C1 segment of cervical spinal cord (tissue), 14 donors: ENCODE data around the gene HOXA3.

Source experiments
- DNase-seq, 14 donors: peaks; one replicate each; lab custom pipeline; 2025; lab: John Stamatoyannopoulos, UW

Gene HOXA3

DNA sequence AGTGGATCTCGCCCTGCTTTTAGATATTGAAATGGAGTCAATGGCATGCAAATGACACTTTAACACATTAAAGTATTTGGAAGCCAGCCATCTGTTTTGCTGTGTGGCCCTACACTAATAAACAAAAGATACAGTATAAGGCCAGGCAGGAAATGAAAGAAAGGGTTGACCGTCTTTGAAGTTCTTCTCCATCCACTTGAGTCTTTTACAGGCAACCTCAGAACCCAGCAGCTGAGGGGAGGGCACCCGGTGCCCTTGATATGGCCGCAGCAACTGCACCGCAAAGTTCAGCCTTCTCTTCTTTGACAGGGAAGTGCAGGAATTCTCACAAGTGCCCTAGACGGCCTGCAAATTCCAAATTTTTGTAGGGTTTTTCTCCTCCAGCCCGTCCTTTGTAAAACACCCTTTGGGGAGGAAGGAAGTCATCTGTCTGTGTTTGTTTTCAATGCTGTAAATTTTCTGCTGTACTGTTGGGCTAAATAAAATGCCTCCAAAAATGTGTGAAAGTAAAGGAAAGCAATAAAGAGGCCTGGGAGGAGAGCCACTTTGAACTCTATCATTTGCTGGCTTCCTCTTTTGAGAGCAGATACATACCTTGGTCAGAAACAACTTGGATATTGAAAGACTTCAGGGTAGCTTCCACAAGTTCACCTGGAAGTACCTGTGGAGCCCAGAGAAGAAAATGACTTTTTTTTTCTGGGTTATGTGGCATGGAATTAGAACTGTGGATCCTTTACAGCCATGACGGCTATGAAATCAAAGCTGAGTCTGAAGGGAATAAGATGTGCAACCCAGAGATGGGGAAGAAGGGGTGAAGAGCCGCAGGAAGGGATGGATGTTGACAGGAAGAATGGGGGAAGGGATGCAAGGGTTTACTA, 60.2 kb downstream of the HOXA3 start:
- no peak for DNase-seq

DNA sequence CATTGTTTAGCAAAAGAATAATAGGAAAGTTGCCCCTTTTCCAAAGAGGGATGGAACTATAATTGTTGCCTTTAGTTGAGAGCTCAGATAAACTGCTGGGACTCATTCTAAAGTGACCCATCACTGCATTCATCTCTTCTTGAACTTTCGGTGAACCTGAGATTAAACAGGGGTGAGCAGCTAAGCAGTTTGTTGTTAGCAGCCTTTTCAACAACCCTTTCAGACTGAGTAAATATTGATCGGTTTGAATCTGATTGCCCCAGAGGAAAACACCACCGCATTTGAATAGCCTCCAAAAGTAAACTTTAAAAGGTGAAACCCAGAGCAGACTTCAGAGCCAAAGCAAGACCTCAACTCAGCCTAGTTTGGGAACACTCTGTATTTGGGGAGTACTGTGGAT, 61.3 kb downstream of the HOXA3 start:
- no peak for DNase-seq

GRCh38 chr7:27088002-27088922, 64.1 kb downstream of the HOXA3 start:
- no peak for DNase-seq

GRCh38 chr7:27083646-27084045, 68.7 kb downstream of the HOXA3 start:
- no peak for DNase-seq

DNA sequence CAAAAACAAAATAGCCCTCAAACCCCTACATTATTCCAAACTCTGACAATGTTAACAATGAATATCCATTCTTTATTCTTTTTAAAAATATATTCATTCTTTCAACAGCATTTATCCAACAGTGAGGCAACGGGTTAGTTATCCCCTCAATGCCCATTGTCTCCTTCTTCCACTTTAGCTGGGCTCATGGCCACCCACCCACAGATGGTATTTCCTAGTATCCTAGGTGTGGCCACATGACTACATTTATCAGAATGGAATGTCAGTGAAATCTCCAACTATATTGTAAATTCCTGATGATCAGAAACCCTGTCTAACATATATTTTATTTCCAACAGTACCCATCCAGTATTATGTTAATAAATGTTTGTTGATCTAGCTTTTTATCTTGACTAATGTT, 70.2 kb downstream of the HOXA3 start:
- no peak for DNase-seq

DNA sequence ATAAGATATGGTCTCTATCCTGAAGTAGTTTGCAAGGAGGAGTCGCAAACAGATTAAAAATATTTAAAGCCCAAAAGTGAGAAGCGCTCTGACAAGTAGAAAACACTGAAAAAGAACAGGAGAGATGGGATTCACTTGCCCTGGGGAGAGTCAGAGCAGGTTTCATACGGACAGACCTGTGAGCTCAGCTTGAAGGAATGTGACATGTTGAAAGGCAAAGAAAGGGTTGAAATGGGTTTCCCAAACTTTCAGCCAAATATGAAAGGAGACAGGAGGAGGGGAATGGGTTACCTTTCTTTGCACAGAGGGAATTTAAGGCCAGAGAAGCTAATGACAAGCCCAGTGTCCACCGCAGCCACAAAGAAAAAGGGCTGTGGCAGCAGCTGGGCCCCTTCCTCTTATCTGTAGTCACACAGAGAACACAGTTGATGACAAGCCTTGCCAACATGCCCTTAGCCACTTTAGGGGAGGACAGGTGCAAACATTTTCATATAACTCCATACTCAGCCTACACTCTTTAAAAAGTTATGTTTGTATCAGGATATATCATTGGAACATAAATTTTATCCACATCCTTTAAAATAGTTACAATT, 71.4 kb downstream of the HOXA3 start:
- no peak for DNase-seq

GRCh38 chr7:27079234-27079975, 73.0 kb downstream of the HOXA3 start:
- no peak for DNase-seq

GRCh38 chr7:27078616-27079233, 73.7 kb downstream of the HOXA3 start:
- no peak for DNase-seq

DNA sequence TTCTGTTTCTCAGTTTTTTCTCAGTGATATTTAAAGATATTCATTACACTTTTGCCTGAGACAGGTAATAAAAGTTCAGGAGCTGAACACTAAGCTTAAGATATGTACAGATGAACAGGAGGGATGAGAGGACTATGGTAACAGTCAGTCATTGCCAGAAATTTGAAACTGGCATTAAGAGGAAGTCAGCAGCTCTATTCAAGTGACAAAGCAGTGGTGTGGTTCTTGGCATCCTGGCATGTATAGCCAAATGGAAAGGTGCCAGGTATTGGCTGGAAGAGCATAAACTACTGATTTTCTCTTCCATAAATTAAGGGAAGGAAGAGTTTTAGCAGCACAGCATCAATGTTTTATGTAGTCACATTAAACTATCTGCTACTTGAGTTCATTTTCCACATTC, 79.3 kb downstream of the HOXA3 start:
- DNase-seq: no peak

DNA sequence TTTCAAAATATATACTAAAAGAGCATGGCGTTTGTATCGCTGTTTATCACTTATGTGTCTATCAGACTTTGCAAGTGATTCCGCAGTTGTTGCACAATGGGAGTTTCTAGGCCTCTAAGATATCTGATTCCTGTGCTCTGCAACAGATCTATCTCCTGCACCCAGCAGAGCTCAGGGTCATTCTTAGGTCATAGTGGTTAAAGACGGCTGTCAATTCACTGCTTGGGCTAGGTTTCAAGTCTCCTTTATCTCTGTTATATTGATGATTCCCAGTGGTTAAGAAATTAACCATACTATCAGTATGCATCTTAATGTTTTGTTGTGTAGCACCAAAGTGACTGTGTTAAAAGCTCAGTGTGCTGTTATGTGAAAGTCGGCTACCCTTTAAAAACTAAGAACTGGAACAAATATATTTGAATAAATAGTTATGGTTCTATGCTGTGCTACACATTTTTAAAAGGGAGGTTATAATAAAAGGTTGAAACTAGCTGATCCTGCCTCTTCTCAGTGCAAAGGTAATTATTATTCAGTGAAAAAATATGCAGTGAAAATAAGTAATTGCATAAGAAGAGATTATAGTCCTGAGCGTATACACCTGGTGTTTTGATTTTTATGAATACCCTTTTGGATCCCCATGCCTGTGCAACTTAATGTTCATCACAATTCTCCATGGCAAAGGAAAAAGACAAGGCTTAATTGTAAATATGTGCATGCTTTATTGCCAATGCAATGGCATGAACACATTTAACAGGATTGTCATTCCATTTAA, 80.6 kb downstream of the HOXA3 start:
- no peak for DNase-seq

- DNase-seq: no peak
These were observed 84.1 kb downstream of the HOXA3 start for GRCh38 chr7:27068259-27068658.

GRCh38 chr7:27066148-27066547, 86.2 kb downstream of the HOXA3 start:
- no peak for DNase-seq

DNA sequence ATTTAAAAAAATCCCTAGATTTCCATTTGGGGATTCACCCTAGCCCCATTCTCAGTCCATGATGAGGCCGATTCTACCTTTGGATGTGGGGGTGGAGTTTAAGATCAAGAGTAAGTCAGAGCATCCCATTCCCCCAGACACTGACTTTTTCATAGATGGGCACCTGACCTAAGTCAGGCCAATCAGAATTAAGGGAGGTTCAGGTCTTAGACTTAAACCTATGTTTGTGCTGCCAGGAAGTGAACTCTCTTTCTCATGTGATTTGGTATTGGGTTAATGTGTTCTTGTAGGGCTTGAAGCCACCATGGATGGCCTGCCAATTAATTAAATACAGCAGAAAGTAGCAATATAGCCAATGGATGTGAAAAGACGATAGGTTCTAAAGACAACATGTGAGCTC, 86.7 kb downstream of the HOXA3 start:
- DNase-seq: no peak

DNA sequence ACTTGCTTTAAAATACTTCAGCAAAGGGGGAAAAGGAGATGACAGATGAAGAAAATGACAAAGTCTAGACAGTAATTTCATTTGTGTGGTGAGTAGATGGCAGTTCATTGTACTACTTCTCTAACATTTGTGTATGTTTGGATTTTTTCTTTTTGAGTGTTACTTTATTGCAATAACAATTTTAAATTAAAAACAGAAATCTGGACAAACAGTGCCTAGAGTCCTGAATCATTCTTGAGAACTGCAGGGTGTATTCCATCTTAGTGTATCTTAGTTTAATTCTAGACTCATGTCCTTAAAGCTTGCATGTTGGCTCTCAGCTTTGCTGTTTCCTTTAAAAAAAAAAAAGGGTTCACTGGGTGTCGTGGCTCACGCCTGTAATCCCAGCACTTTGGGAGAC, 87.7 kb downstream of the HOXA3 start:
- DNase-seq: no peak

DNA sequence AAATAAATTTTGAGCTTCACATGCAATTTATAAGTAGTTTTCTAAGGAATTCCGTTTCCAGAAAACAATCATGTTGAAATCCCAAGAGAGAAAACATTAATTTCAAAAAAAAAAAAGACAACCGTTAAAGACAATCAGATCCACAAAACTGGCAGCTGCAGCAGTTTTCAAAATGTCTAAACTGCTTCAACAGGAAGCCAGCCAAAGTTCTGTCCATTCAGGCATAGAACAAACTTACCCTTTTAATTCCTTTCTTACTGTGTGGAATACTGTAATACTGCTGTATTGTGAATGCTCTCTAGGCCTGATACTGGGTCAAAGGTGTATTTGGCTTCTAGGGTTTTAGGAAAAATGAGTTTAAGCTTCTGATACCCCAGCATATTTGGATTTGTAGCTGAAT, 88.2 kb downstream of the HOXA3 start:
- DNase-seq: no peak

- DNase-seq: no peak
These were observed 89.4 kb downstream of the HOXA3 start for GRCh38 chr7:27062946-27063345.
